CD4-positive, CD25-positive, alpha-beta regulatory T cell (primary cell): ENCODE measurements around the gene AKR1E2. TPM values are rescaled to one million over a fixed set of nuclear protein-coding genes. Genes with fewer than 3 reads are reported as not detected.

Experiments
- ATAC-seq, 2 donors: fragments of 150-1000 bp; cut with Tn5 transposase; one replicate each; pipeline ENCODE4 v1.10.0; 2021; ENCODE audit warnings: low read depth in 2 of 2, moderate number of reproducible peaks in 2 of 2, moderate library complexity in 1 of 2
- DNase-seq, 3 donors: peaks; one replicate each; pipeline versions ENCODE4 v3.0.0 to v3.0.0-alpha.2; 2012 to 2022; ENCODE audit warnings: mixed read lengths in 1 of 3
- H3K27ac ChIP-seq: one replicate; pipeline ENCODE4 v1.7.0; 2013; ENCODE audit warnings: mild to moderate bottlenecking, low read length; ENCODE audit not compliant: insufficient read depth, poor library complexity, severe bottlenecking
- H3K27me3 ChIP-seq: one replicate; pipeline ENCODE4 v1.7.0; 2013; ENCODE audit warnings: low read length; ENCODE audit not compliant: control insufficient read depth, insufficient read depth
- H3K36me3 ChIP-seq: one replicate; pipeline ENCODE4 v1.7.0; 2013; ENCODE audit warnings: mild to moderate bottlenecking, low read length, moderate library complexity; ENCODE audit not compliant: control insufficient read depth, insufficient read depth
- H3K4me1 ChIP-seq: 2 replicates; pipeline ENCODE4 v1.7.0; 2013; ENCODE audit warnings: mild to moderate bottlenecking, low read length; ENCODE audit not compliant: insufficient read depth, control insufficient read depth, poor library complexity, severe bottlenecking
- H3K4me3 ChIP-seq: one replicate; pipeline ENCODE4 v1.7.0; 2013; ENCODE audit warnings: low read depth, mild to moderate bottlenecking, low read length, moderate library complexity
- H3K9me3 ChIP-seq, 2 experiments: 1 replicate in 1 of 2; 2 replicates in 1 of 2; pipeline ENCODE4 v1.7.0; 2013; ENCODE audit warnings: low read length in 2 of 2, mild to moderate bottlenecking in 1 of 2, moderate library complexity in 1 of 2; ENCODE audit not compliant: control insufficient read depth in 2 of 2
- H3K27ac Mint-ChIP-seq, 3 donors: one replicate each; pipeline ENCODE4 v1.8.0; 2020 to 2022; ENCODE audit warnings: mild to moderate bottlenecking in 3 of 3, mixed read lengths in 3 of 3, moderate library complexity in 2 of 3
- H3K27me3 Mint-ChIP-seq: one replicate; pipeline ENCODE4 v1.8.0; 2022; ENCODE audit warnings: mild to moderate bottlenecking, mixed read lengths
- H3K36me3 Mint-ChIP-seq: one replicate; pipeline ENCODE4 v1.8.0; 2020; ENCODE audit warnings: mixed read lengths
- H3K4me1 Mint-ChIP-seq, 4 donors: one replicate each; pipeline ENCODE4 v1.8.0; 2020 to 2022; ENCODE audit warnings: mixed read lengths in 4 of 4, mild to moderate bottlenecking in 1 of 4
- H3K4me3 Mint-ChIP-seq, 4 donors: one replicate each; pipeline ENCODE4 v1.8.0; 2020 to 2022; ENCODE audit warnings: mild to moderate bottlenecking in 4 of 4, mixed read lengths in 4 of 4, moderate library complexity in 3 of 4
- H3K9me3 Mint-ChIP-seq, 7 donors: one replicate each; pipeline ENCODE4 v1.8.0; 2020 to 2022; ENCODE audit warnings: mixed read lengths in 7 of 7, mild to moderate bottlenecking in 3 of 7, moderate library complexity in 2 of 7
- polyA plus RNA-seq, 4 donors: library from polyadenylated mRNA; unstranded; fragments of 300-500 nt; fragmentation: Illumina TruSeq; gene quantifications; one replicate each; pipeline ENCODE4 v1.2.3, GENCODE V29; 2021
- total RNA-seq: library from RNA; stranded (reverse); gene quantifications from one replicate; pipeline ENCODE4 v1.2.3, GENCODE V29; 2022

The AKR1E2 gene
- total and polyA plus RNA-seq, 5 donors from 2014 or later: 0.26 to 4.5 (median 0.76) TPM; not detected in 1

DNA sequence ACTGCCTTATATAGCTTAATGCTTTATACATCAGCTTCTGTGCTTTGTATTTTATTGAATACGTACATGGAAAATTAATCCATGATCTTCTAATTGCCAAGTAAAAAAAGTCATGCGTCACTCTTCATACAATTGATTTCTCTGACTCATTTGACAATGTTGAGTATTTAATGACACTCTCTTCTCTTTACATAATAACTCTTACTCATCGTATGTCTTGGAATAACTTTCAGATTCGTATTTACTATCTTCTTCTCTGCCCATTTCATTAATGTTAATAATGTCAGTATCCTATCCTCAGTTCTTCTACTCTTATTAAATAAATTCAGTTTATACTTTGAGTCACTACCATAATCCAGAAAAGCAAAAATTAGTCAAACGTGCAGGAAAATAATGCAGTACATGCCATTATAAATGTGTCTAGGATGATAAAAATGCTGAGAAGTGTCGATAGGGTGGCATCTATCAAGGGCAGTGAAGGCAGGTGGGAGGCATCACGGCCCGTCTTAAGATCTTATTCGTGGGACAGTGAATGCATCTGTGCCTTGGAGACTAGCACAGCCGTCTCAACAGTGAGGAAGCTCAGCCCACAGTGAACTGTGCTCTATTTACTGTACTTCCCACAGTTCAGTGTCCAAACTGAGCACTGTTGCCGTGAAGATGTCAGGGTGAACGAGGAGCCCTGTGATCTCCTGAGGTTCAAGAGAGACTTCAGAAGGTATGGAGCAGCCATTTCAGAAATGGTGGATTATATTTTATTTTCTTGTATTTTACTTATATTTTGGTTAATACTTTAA is 39.8 kb upstream of the AKR1E2 start:
- ATAC-seq: no peak
- no peak overlapping the region for H3K27ac Mint-ChIP-seq

GRCh38 chr10:4790045-4790444 is 36.0 kb upstream of the AKR1E2 start:
- Mint-ChIP-seq H3K4me3 (no peak overlapping the region), H3K27me3 (peaks cover 25% of the 10 kb centered on the region), H3K27ac (no peak overlapping the region), H3K9me3 (no peaks in the 10 kb centered on the region), H3K4me1 (no peaks in the 10 kb centered on the region), H3K36me3 (no peaks in the 10 kb centered on the region)
- Histone ChIP-seq H3K27me3 (peaks cover 5% of the 10 kb centered on the region), H3K9me3 (no peaks in the 10 kb centered on the region), H3K4me1 (no peaks in the 10 kb centered on the region), H3K27ac (no peak overlapping the region), H3K36me3 (no peaks in the 10 kb centered on the region), H3K4me3 (no peak overlapping the region)
- DNase-seq (no peak), ATAC-seq (no peak)

More for the DNA sequence above, 39.8 kb upstream of the AKR1E2 start:
- Mint-ChIP-seq H3K9me3 (peaks cover 0 to 2% (median 0%) of the 10 kb centered on the region in 7 donors), H3K4me1 (no peaks in the 10 kb centered on the region), H3K36me3 (no peaks in the 10 kb centered on the region), H3K4me3 (no peak overlapping the region), H3K27me3 (peaks cover 21% of the 10 kb centered on the region)
- no peak for DNase-seq
- Histone ChIP-seq H3K36me3 (no peaks in the 10 kb centered on the region), H3K27ac (no peak overlapping the region), H3K4me1 (no peaks in the 10 kb centered on the region), H3K27me3 (peaks cover 11% of the 10 kb centered on the region), H3K9me3 (no peaks in the 10 kb centered on the region), H3K4me3 (no peak overlapping the region)

- Histone ChIP-seq H3K4me1 (no peaks in the 10 kb centered on the region), H3K36me3 (no peaks in the 10 kb centered on the region), H3K27me3 (peaks cover 5% of the 10 kb centered on the region), H3K4me3 (no peak overlapping the region), H3K9me3 (no peaks in the 10 kb centered on the region), H3K27ac (no peak overlapping the region)
- H3K4me1 Mint-ChIP-seq: no peaks in the 10 kb centered on the region
- H3K36me3 Mint-ChIP-seq: no peaks in the 10 kb centered on the region
- ATAC-seq (no peak), DNase-seq (no peak)
- H3K9me3 Mint-ChIP-seq: no peaks in the 10 kb centered on the region
- no peak overlapping the region for H3K4me3 Mint-ChIP-seq
- H3K27ac Mint-ChIP-seq: no peak overlapping the region
- H3K27me3 Mint-ChIP-seq: peaks cover 22% of the 10 kb centered on the region
Measured at GRCh38 chr10:4790922-4791321, 35.1 kb upstream of the AKR1E2 start.

DNA sequence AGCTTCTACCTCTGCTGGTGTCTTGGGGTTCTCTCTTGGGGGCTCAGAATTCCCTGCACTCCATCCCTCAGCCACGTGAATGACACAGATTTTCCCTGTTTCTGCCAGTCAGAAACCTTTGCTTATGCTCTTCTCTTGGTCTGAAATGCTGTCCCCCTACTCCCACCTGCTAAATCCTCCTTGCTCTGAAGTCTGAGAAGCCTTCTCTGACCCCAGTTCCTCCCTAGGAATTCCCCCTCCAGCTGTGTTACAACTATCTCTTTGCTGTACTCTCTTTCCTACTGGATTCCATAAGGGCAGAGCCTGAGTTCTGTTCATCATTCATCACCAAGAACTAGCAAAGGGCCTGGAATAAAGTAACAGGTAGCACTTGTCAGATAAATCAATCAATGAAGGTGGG is 33.6 kb upstream of the AKR1E2 start:
- peaks cover 24% of the 10 kb centered on the region for H3K27me3 Mint-ChIP-seq
- H3K4me3 ChIP-seq: no peak overlapping the region

DNA sequence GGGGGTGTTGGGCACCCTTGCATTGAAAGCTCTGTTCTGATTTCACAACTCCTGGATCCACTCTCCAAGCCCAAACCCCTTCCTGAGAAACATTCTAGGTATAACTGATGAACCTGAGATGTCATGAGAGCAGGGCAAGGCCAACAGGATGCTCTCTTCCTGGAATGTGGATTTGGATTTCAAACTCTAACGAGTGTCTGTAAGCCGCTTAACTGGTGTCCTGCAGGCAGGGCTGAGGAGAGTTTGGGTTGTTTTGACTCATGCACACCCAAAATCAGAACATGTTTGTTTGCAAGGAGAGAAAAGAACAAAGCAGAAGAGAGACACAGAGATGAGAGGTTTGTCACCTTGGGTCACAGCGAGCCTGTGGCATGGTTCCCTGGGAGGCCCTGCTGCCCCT is 24.6 kb upstream of the AKR1E2 start:
- H3K9me3 Mint-ChIP-seq: peaks cover 0 to 2% (median 0%) of the 10 kb centered on the region in 7 donors
- DNase-seq (no peak), ATAC-seq (no peak)
- Histone ChIP-seq H3K27ac (no peak overlapping the region), H3K9me3 (no peaks in the 10 kb centered on the region), H3K4me1 (no peaks in the 10 kb centered on the region), H3K36me3 (no peaks in the 10 kb centered on the region), H3K4me3 (no peak overlapping the region), H3K27me3 (peaks cover 14% of the 10 kb centered on the region)
- H3K27me3 Mint-ChIP-seq: peaks cover 21% of the 10 kb centered on the region
- no peak overlapping the region for H3K4me3 Mint-ChIP-seq
- H3K4me1 Mint-ChIP-seq: no peaks in the 10 kb centered on the region
- no peak overlapping the region for H3K27ac Mint-ChIP-seq
- H3K36me3 Mint-ChIP-seq: no peaks in the 10 kb centered on the region

More for the DNA sequence above, 33.6 kb upstream of the AKR1E2 start:
- ATAC-seq: no peak
- no peak for DNase-seq
- peaks cover 6% of the 10 kb centered on the region for H3K27me3 ChIP-seq
- no peak overlapping the region for H3K4me3 Mint-ChIP-seq
- no peak overlapping the region for H3K27ac ChIP-seq
- H3K27ac Mint-ChIP-seq: no peak overlapping the region
- H3K4me1 Mint-ChIP-seq: no peaks in the 10 kb centered on the region
- peaks cover 0 to 2% (median 0%) of the 10 kb centered on the region in 7 donors for H3K9me3 Mint-ChIP-seq
- no peaks in the 10 kb centered on the region for H3K4me1 ChIP-seq
- H3K36me3 ChIP-seq: no peaks in the 10 kb centered on the region
- no peaks in the 10 kb centered on the region for H3K9me3 ChIP-seq
- no peaks in the 10 kb centered on the region for H3K36me3 Mint-ChIP-seq

DNA sequence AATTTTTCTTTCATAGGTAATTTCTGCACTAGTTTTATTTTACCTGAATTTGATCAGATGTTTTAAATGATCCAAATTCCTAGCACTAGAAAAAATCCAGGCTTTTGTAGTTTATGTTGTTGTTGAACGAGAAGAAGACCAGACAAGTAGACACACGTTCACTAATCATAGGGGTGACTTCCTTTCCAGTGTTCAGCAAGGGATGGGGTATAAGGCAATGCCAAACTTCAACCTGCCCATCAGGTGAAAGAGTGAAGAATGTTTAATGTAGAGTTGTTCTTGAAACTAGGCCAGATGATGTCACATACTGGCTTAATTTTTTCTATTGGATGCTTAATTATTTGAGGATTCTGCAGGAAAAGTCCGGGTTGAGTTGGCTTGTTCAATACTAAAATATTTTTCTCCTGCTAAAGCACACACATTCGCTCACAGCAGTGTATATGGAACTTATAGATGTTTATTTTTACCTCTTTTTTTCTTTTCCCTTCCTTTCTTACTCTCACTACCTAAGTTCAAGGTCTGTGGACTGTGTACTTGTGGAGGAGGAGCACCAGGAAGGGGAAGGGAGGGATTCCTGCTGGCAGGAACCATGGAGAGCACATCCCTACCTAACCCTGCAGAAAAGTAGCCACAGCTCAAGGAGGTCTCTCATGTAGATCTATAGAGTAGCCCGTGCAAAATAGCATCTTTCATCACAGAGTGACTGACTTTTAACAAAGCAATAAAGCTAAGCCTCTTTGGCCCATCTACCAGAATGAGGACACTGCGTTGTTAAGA is 23.1 kb upstream of the AKR1E2 start:
- H3K9me3 Mint-ChIP-seq: no peaks in the 10 kb centered on the region
- H3K4me3 Mint-ChIP-seq: no peak overlapping the region
- DNase-seq (no peak), ATAC-seq (no peak)
- H3K27ac Mint-ChIP-seq: no peak overlapping the region
- Histone ChIP-seq H3K4me3 (no peak overlapping the region), H3K9me3 (no peaks in the 10 kb centered on the region), H3K36me3 (no peaks in the 10 kb centered on the region), H3K4me1 (no peaks in the 10 kb centered on the region), H3K27me3 (peaks cover 12% of the 10 kb centered on the region), H3K27ac (no peak overlapping the region)
- no peaks in the 10 kb centered on the region for H3K36me3 Mint-ChIP-seq
- peaks cover 9% of the 10 kb centered on the region for H3K27me3 Mint-ChIP-seq
- no peaks in the 10 kb centered on the region for H3K4me1 Mint-ChIP-seq

DNA sequence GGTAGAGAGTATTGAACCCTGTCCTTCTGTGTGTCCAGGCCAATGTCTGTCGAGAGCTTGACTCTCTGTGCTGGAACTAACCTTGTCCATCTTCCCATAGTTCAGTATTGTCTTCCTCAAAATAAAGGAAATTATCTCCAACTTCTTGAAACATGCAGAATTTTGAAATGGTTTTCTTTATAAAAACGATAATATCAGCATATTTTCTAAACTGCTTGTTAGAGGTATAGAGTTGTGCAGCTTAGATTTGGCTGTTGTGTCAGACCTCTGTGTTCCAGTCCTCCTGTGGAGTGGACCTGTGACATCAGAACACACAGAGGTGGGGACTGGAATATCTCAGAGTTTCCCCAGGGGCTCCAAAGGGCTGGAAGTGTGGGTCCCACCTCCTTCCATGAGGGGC is 22.2 kb upstream of the AKR1E2 start:
- ATAC-seq (no peak), DNase-seq (no peak)
- H3K9me3 Mint-ChIP-seq: no peaks in the 10 kb centered on the region
- peaks cover 12% of the 10 kb centered on the region for H3K27me3 ChIP-seq
- no peak overlapping the region for H3K27ac ChIP-seq
- no peaks in the 10 kb centered on the region for H3K4me1 ChIP-seq
- H3K4me3 Mint-ChIP-seq: no peak overlapping the region
- no peaks in the 10 kb centered on the region for H3K36me3 Mint-ChIP-seq
- peaks cover 13% of the 10 kb centered on the region for H3K27me3 Mint-ChIP-seq
- no peak overlapping the region for H3K4me3 ChIP-seq
- H3K27ac Mint-ChIP-seq: no peak overlapping the region
- H3K4me1 Mint-ChIP-seq: no peaks in the 10 kb centered on the region
- H3K9me3 ChIP-seq: no peaks in the 10 kb centered on the region
- H3K36me3 ChIP-seq: no peaks in the 10 kb centered on the region
